AG09309 (cell line): Measurements from ENCODE around the gene MAB21L4.
A peak's percentile ranks its signal among the peaks of the same experiment; 100 is the strongest.

Experiments used
- DNase-seq: peaks from one replicate; pipeline ENCODE4 v3.0.0-alpha.2; 2010; ENCODE audit warnings: low read depth
- H3K4me3 ChIP-seq: 2 replicates; pipeline ENCODE4 v1.5.1; 2011; ENCODE audit warnings: mild to moderate bottlenecking, low read depth, low read length, moderate library complexity; ENCODE audit not compliant: control insufficient read depth
- CTCF ChIP-seq: IDR thresholded peaks from 2 replicates; pipeline ENCODE4 v1.5.1; 2011; ENCODE audit warnings: mild to moderate bottlenecking, low read depth, low read length, inconsistent platforms; ENCODE audit not compliant: insufficient read depth, control insufficient read depth; ENCODE audit errors: missing control alignments

Gene MAB21L4

GRCh38 chr2:240876035-240876474 is 19.9 kb downstream of the MAB21L4 start:
- no peak for DNase-seq
- H3K4me3 ChIP-seq = no peak overlapping the region
- no peak for TF ChIP-seq CTCF

GRCh38 chr2:240875228-240876034 is 20.5 kb downstream of the MAB21L4 start:
- DNase-seq = no peak
- H3K4me3 ChIP-seq = no peak overlapping the region
- no peak for TF ChIP-seq CTCF

GRCh38 chr2:240874715-240875227 is 21.2 kb downstream of the MAB21L4 start:
- TF ChIP-seq CTCF = no peak
- no peak for DNase-seq
- H3K4me3 ChIP-seq = no peak overlapping the region

- TF ChIP-seq CTCF = peak; percentile 11
- no peak overlapping the region for H3K4me3 ChIP-seq
- DNase-seq = no peak
Observed at GRCh38 chr2:240873805-240874714, 21.9 kb downstream of the MAB21L4 start.

GRCh38 chr2:240873098-240873788 is 22.7 kb downstream of the MAB21L4 start:
- no peak for DNase-seq
- no peak for TF ChIP-seq CTCF
- H3K4me3 ChIP-seq = no peak overlapping the region

- H3K4me3 ChIP-seq = no peak overlapping the region
- no peak for TF ChIP-seq CTCF
- DNase-seq = no peak
Observed at GRCh38 chr2:240872317-240873097, 23.4 kb downstream of the MAB21L4 start.
